Coronary artery (tissue), 2 donors: ENCODE results near the gene VEGFC.

Experiments used
- DNase-seq: peaks from one replicate; pipeline ENCODE4 v3.0.0-alpha.2; 2017; ENCODE audit warnings: low spot score
- H3K27ac ChIP-seq, 2 donors: fragments of 200-600 bp; sonication (generic); one replicate each; pipeline ENCODE4 v1.5.1; 2016 to 2019
- H3K4me3 ChIP-seq: fragments of 200-600 bp; sonication (generic); 2 replicates; pipeline ENCODE4 v1.5.1; 2016; ENCODE audit warnings: mild to moderate bottlenecking, moderate library complexity
- TF ChIP-seq, protein P1 (sequence below): fragments of 200-600 bp; sonication (generic); IDR thresholded peaks from one replicate; pipeline ENCODE4 v1.5.1; 2019; ENCODE audit warnings: antibody characterized with exemption

The VEGFC gene

DNA sequence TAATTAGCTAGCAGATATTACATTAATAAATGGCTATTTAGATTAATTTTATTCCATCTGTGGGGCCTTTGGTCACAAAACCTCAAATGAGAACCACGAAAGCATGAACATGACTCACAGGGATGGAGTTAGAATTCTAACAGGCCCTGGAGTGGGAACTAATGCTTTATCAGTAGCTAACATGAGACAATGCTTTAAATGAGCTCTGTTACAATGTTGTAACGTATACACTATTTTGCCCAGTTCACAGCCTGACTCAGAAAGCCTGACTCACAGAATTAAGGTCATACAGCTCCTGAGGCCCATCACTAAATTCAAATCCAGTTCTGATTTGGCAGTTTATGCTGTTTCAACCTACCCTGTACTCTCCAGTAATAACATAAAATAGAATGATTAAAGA lies 23.2 kb downstream of the VEGFC start:
- no peak for DNase-seq
- Histone ChIP-seq H3K27ac (no peak overlapping the region), H3K4me3 (no peak overlapping the region)
- TF ChIP-seq, protein P1, sequence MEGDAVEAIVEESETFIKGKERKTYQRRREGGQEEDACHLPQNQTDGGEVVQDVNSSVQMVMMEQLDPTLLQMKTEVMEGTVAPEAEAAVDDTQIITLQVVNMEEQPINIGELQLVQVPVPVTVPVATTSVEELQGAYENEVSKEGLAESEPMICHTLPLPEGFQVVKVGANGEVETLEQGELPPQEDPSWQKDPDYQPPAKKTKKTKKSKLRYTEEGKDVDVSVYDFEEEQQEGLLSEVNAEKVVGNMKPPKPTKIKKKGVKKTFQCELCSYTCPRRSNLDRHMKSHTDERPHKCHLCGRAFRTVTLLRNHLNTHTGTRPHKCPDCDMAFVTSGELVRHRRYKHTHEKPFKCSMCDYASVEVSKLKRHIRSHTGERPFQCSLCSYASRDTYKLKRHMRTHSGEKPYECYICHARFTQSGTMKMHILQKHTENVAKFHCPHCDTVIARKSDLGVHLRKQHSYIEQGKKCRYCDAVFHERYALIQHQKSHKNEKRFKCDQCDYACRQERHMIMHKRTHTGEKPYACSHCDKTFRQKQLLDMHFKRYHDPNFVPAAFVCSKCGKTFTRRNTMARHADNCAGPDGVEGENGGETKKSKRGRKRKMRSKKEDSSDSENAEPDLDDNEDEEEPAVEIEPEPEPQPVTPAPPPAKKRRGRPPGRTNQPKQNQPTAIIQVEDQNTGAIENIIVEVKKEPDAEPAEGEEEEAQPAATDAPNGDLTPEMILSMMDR: no peak

GRCh38 chr4:176767183-176767582 lies 25.5 kb downstream of the VEGFC start:
- Histone ChIP-seq H3K27ac (no peak overlapping the region), H3K4me3 (no peak overlapping the region)
- TF ChIP-seq, protein P1: no peak
- no peak for DNase-seq

- DNase-seq: no peak
- no peak overlapping the region for H3K4me3 ChIP-seq
- TF ChIP-seq, protein P1: no peak
- H3K27ac ChIP-seq: no peak overlapping the region
Observed at GRCh38 chr4:176762661-176763308, 29.9 kb downstream of the VEGFC start.

DNA sequence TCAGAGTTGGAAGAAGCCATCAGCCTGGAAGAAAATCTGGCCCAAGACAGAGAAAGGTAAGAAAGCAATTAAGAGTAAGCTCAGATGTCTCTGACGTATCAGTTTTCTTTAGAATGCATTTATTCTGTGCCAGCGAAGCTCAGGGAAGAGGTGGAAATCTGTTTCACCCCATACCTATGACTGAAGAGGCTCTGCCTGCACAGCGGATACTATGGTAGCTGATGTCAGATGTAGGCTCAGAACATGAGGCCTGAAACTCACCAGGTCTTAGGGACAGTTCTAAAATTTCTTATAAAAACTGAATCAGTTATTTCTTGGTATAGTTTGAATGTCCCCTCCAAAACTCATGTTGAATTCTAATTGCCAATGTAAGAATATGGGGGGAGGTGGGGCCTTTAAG lies 30.9 kb downstream of the VEGFC start:
- Histone ChIP-seq H3K4me3 (no peak overlapping the region), H3K27ac (no peak overlapping the region)
- TF ChIP-seq, protein P1: no peak
- no peak for DNase-seq

GRCh38 chr4:176760471-176760870 lies 32.3 kb downstream of the VEGFC start:
- DNase-seq: no peak
- TF ChIP-seq, protein P1: no peak
- no peak overlapping the region for H3K4me3 ChIP-seq
- no peak overlapping the region for H3K27ac ChIP-seq

DNA sequence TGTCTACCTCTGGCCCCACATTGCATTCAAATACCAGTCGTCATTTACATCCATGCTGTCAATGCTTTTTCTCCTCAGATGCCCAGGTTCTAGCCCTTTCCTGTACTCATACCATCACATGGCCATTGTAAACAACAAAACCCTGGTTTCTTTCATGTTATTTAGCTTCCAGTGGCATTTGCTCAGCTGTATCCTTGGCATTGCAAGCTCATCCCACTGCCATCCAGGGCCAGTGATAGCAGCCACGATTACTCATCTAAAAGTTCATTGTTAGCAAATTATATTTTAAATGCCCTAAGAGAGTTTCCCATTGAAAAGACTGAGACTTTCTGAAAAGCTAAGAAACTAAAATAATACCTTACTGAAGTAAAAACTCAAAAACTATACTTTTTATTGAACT lies 34.0 kb downstream of the VEGFC start:
- no peak overlapping the region for H3K27ac ChIP-seq
- TF ChIP-seq, protein P1: no peak
- H3K4me3 ChIP-seq: no peak overlapping the region
- DNase-seq: no peak

DNA sequence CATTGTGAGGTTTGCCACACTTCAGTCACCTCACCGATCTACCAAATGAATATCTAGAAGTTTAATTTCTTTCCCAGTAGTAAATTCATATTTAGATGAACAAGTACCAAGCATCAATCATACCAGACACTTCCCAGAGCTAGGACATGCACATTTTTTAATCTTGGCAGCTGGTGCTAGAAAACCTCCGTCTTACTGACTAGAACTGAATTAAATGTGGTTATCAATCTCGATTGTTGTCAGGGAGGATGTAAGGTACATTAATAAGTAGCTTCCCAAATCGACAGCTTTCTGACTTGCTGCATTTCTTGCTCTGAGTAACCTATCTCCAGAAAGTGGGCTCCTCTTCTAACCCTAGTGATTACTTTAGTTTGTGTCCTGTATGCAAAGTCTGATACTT lies 34.4 kb downstream of the VEGFC start:
- TF ChIP-seq, protein P1: no peak
- Histone ChIP-seq H3K4me3 (no peak overlapping the region), H3K27ac (no peak overlapping the region)
- no peak for DNase-seq
